Tibial nerve (tissue), 4 donors: ENCODE results near the gene DNMT3A. TPM values are rescaled to one million over a fixed set of nuclear protein-coding genes. Genes with fewer than 3 reads are reported as not detected.
A peak's percentile ranks its signal among the peaks of the same experiment; 100 is the strongest.

ENCODE experiments used
- DNase-seq, 2 donors: peaks; one replicate each; pipeline ENCODE4 v3.0.0-alpha.2; 2019; ENCODE audit warnings: low spot score in 2 of 2
- H3K27ac ChIP-seq, 4 donors: fragments of 200-600 bp; sonication (generic) in 3 of 4; one replicate each; pipeline ENCODE4 v1.5.1; 2017 to 2019; ENCODE audit warnings: mild to moderate bottlenecking in 1 of 4
- H3K27me3 ChIP-seq, 2 donors: fragments of 200-600 bp; sonication (generic) in 1 of 2; one replicate each; pipeline versions ENCODE4 v1.5.1 to v1.6.0; 2017 to 2019
- H3K36me3 ChIP-seq, 3 donors: fragments of 200-600 bp; sonication (generic); one replicate each; pipeline ENCODE4 v1.5.1; 2018 to 2019
- H3K4me1 ChIP-seq, 4 donors: fragments of 200-600 bp; sonication (generic) in 3 of 4; one replicate each; pipeline ENCODE4 v1.5.1; 2017 to 2019
- H3K4me3 ChIP-seq, 4 donors: fragments of 200-600 bp; sonication (generic) in 3 of 4; one replicate each; pipeline ENCODE4 v1.5.1; 2017 to 2019; ENCODE audit warnings: mild to moderate bottlenecking in 1 of 4, moderate library complexity in 1 of 4
- H3K9me3 ChIP-seq, 4 donors: fragments of 200-600 bp; sonication (generic) in 3 of 4; one replicate each; pipeline ENCODE4 v1.5.1; 2017 to 2019
- EP300 ChIP-seq, 2 donors: sonication (generic); formaldehyde crosslinking; IDR thresholded peaks; one replicate each; pipeline ENCODE4 v1.6.1; 2017; ENCODE audit warnings: antibody characterized with exemption in 2 of 2, mild to moderate bottlenecking in 1 of 2
- POLR2A ChIP-seq, 2 donors: fragments of 450-650 bp; IDR thresholded peaks; one replicate each; pipeline ENCODE4 v1.6.1; 2017; ENCODE audit warnings: antibody characterized with exemption in 2 of 2, mild to moderate bottlenecking in 2 of 2, moderate library complexity in 2 of 2
- WGBS, 2 donors: methylation state at CpG; one replicate each; pipeline ENCODE4 v1.1.5; 2018; 5-methylcytosine and 5-hydroxymethylcytosine counted together
- total RNA-seq, 4 donors: library from RNA; depleted of rRNA; stranded (reverse); fragments of >200 nt; gene quantifications; one replicate each; pipeline ENCODE4 v1.1.0, GENCODE V29; 2016
- TF ChIP-seq, protein P1 (sequence below), 5 experiments: fragments of 200-600 bp in 3 of 5; fragments of 450-650 bp in 2 of 5; sonication (generic) in 3 of 5; IDR thresholded peaks; one replicate each; pipeline ENCODE4 v1.5.1; 2016 to 2019; ENCODE audit warnings: antibody characterized with exemption in 5 of 5, mild to moderate bottlenecking in 3 of 5, moderate library complexity in 2 of 5

DNMT3A gene
- total RNA-seq, 4 donors from 2014 or later = 17.4 to 28.4 (median 25.0) TPM

DNA sequence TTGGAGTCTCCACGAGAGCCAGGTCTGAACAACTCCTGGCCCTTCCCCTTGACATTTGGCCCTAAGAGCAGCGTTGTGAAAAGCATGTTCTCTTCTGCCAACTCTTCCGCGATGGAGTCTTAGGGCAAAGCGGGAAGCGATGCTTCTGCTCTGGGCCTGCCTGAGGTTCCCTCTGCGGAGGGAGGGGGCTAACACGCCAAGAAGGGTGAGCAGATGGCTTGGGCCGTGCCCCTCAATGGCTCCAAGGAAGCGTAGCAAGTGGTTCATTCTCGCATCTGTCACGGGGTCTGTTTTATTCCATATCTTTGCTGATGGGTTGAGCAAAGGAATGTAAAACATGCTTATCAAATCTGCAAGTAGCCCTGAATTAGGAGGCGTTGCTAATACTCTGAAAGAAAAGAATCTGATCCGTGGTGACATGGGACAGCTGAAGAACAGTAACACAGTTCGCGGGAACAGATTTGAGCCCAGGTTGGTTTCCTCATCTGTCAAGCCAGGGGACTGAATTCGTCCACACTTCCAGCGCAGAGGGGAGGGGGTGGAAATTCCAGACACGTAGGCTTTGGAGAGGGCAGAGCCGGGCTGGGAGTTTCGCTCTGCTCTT lies 38.0 kb downstream of the DNMT3A start:
- Histone ChIP-seq H3K27ac (no peak overlapping the region), H3K4me1 (peaks cover 0 to 60% (median 5%) of the 10 kb centered on the region in 4 donors), H3K27me3 (no peaks in the 10 kb centered on the region), H3K9me3 (no peaks in the 10 kb centered on the region), H3K36me3 (peaks cover 0 to 42% (median 0%) of the 10 kb centered on the region in 3 donors), H3K4me3 (no peak overlapping the region)
- TF ChIP-seq POLR2A (IDR thresholded peaks at IDR 0.05) (no peak), EP300 (IDR thresholded peaks at IDR 0.05) (no peak)
- TF ChIP-seq, protein P1, sequence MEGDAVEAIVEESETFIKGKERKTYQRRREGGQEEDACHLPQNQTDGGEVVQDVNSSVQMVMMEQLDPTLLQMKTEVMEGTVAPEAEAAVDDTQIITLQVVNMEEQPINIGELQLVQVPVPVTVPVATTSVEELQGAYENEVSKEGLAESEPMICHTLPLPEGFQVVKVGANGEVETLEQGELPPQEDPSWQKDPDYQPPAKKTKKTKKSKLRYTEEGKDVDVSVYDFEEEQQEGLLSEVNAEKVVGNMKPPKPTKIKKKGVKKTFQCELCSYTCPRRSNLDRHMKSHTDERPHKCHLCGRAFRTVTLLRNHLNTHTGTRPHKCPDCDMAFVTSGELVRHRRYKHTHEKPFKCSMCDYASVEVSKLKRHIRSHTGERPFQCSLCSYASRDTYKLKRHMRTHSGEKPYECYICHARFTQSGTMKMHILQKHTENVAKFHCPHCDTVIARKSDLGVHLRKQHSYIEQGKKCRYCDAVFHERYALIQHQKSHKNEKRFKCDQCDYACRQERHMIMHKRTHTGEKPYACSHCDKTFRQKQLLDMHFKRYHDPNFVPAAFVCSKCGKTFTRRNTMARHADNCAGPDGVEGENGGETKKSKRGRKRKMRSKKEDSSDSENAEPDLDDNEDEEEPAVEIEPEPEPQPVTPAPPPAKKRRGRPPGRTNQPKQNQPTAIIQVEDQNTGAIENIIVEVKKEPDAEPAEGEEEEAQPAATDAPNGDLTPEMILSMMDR (IDR thresholded peaks at IDR 0.05) = no peak
- no peak for DNase-seq
- 73 to 78% methylated on average over 21 of the region's 21 CpGs for WGBS, 2 donors

DNA sequence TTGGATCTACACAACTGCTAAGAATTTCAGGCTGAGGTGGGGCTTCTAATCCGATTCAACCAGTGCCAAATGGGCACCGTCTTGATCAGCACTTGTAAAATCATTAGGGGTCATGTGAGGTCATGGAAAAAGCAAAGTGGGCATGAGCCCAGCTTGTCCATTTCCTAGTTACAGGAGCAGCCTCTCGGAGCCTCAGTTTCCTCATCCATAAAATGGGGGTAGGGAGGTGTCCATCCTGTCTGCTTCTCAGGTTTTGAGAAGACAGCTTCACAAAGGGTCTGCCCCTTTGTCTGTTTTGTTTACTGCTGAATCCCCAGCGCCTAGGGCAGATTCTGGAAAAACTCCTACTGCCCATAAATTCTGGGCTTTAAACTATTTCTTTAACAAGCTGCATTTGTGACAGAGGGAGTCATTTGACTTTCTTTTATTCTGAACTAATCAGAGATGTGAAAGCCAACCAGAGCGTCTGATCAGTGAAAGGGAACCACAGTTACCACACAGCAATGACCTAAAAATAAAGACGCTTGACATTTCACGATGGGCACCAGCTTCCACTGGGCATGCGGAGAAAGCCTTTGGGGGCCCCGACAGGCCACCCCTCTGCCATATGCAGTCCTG lies 38.9 kb downstream of the DNMT3A start:
- H3K9me3 ChIP-seq = no peaks in the 10 kb centered on the region
- no peak for TF ChIP-seq EP300 (IDR thresholded peaks at IDR 0.05)
- TF ChIP-seq, protein P1 (IDR thresholded peaks at IDR 0.05) = no peak
- no peak for TF ChIP-seq POLR2A (IDR thresholded peaks at IDR 0.05)
- DNase-seq = no peak
- peaks cover 0 to 55% (median 5%) of the 10 kb centered on the region in 4 donors for H3K4me1 ChIP-seq
- H3K27me3 ChIP-seq = no peaks in the 10 kb centered on the region
- H3K4me3 ChIP-seq = no peak overlapping the region
- peaks cover 0 to 47% (median 0%) of the 10 kb centered on the region in 3 donors for H3K36me3 ChIP-seq
- peak overlapping the region in 1 of 4 donors; percentile 30 for H3K27ac ChIP-seq
- WGBS, 2 donors = 51 to 72% methylated on average over 9 of the region's 9 CpGs

DNA sequence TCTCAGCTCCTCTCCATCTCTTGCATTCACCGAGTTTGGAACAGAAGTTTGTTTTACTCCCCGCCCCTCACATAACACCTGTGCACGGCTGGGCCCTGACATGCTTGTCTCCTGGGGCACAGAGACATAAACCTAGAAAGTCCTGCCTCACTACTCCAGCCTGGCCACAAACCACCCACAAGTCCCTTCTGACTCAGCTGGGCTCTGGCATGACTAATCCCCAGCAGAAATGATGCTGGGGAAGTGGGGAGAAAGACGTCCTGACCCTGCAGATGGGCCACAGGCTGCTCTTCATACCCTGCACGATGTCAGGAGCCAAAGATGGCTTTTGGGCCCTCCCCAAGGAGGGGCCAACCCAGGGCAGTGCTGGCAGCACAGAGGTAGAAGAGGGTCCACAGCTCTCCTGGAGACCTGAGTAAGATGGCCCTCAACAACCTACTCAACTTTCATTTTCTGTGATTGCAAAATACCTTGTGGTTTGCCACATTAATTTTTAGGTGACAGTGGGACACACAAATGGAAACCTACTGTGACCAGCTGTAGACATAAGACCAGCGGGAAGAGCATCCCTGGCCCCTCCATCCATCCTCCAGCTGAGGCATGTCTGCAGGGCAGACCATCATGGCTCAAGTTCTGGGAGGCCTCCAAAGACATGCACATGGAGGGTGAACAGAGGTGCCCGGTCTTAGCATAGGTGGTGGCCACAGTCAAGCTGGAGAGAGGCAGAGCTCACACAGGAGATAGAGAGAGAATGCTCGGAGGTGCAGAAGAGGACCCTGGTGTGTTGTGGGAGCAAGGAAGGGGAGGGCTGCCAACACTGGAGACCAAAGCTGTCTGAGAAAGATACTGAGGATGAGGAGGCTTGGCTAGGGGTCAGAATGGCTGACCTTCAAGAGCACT lies 40.0 kb downstream of the DNMT3A start:
- TF ChIP-seq, protein P1 (IDR thresholded peaks at IDR 0.05) = no peak
- TF ChIP-seq EP300 (IDR thresholded peaks at IDR 0.05) (no peak), POLR2A (IDR thresholded peaks at IDR 0.05) (no peak)
- DNase-seq = no peak
- H3K27me3 ChIP-seq = no peaks in the 10 kb centered on the region
- WGBS, 2 donors = 62 to 72% methylated on average over 6 to 8 of the region's 8 CpGs
- no peaks in the 10 kb centered on the region for H3K9me3 ChIP-seq
- H3K4me3 ChIP-seq = no peak overlapping the region
- peaks cover 0 to 47% (median 4%) of the 10 kb centered on the region in 4 donors for H3K4me1 ChIP-seq
- peak overlapping the region in 1 of 4 donors; percentile 30 for H3K27ac ChIP-seq
- peaks cover 0 to 47% (median 0%) of the 10 kb centered on the region in 3 donors for H3K36me3 ChIP-seq

DNA sequence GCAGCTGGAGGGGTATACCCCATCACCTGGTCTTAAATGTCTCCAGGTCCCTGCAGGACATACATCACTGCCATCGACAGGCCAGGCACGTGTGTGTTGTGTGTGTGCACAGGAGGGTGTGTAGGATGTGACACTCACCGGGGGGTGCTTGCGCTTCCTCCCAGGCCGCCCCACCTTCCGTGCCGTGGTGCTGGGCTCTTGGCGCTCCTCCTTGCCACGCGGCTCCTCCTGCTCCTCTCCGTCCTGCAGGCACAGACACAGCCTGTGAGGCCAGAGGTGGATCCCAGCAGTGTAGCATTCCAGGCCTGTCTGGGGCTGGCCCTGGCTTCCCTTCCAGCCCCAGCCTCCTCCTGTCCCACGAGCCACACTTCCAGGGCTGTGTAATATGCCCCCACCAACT lies 41.7 kb downstream of the DNMT3A start:
- WGBS, 2 donors = 91 to 92% methylated on average over 12 of the region's 12 CpGs
- H3K27me3 ChIP-seq = no peaks in the 10 kb centered on the region
- peaks cover 0 to 43% (median 10%) of the 10 kb centered on the region in 4 donors for H3K4me1 ChIP-seq
- H3K4me3 ChIP-seq = no peak overlapping the region
- H3K27ac ChIP-seq = no peak overlapping the region
- H3K9me3 ChIP-seq = no peaks in the 10 kb centered on the region
- peaks cover 0 to 53% (median 0%) of the 10 kb centered on the region in 3 donors for H3K36me3 ChIP-seq
- no peak for DNase-seq
- TF ChIP-seq POLR2A (IDR thresholded peaks at IDR 0.05) (no peak), EP300 (IDR thresholded peaks at IDR 0.05) (no peak)
- TF ChIP-seq, protein P1 (IDR thresholded peaks at IDR 0.05) = no peak
